GM12875 (cell line): ENCODE results near the gene LYRM9.

ENCODE experiments used
- H3K4me3 ChIP-seq: one replicate; pipeline ENCODE4 v1.5.1; 2011; ENCODE audit warnings: low read depth, low read length, control low read depth
- TF ChIP-seq, protein P1 (sequence below): IDR thresholded peaks from 2 replicates; pipeline ENCODE4 v1.5.1; 2011; ENCODE audit warnings: low read depth, mild to moderate bottlenecking, control low read depth, inconsistent platforms, low read length, moderate library complexity, borderline replicate concordance; ENCODE audit not compliant: insufficient read depth

Gene LYRM9

DNA sequence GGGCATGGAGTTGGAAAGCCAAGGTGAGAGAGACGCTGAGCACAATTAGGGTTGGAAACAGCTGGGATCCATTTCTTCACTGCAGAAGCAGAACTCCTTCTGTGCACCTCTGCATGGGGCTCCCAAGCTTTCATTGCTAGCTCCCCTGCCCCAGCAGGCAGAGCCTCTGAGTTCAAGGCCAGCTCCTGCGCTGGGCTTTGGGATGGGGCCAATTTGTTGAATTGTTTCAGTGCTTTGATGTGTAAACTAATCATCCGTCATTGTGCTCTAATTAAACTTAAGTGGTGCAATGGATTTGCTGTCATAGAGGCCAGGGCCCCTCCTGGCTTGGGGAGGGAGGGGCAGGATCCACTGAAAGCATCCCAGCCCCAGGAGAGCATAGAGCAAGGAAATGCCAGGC lies 13.5 kb upstream of the LYRM9 start:
- TF ChIP-seq, protein P1, sequence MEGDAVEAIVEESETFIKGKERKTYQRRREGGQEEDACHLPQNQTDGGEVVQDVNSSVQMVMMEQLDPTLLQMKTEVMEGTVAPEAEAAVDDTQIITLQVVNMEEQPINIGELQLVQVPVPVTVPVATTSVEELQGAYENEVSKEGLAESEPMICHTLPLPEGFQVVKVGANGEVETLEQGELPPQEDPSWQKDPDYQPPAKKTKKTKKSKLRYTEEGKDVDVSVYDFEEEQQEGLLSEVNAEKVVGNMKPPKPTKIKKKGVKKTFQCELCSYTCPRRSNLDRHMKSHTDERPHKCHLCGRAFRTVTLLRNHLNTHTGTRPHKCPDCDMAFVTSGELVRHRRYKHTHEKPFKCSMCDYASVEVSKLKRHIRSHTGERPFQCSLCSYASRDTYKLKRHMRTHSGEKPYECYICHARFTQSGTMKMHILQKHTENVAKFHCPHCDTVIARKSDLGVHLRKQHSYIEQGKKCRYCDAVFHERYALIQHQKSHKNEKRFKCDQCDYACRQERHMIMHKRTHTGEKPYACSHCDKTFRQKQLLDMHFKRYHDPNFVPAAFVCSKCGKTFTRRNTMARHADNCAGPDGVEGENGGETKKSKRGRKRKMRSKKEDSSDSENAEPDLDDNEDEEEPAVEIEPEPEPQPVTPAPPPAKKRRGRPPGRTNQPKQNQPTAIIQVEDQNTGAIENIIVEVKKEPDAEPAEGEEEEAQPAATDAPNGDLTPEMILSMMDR: no peak
- H3K4me3 ChIP-seq: no peak overlapping the region

DNA sequence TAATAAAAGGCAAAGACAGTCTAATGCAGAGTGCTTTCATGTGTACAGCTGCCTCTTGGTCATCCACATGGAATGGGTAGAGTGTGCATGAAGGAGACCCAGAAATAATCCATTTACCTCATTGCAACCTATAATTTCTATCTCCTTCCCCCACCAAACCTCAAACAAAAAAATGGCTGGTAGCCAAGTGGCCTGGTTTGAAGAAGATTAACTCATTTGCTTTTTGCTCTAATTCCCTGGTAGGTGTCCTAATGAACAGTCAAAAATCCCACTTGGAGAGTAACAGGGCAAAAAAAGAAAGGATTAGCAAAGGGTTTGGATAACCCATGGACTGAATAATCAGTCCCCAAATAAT lies 13.0 kb upstream of the LYRM9 start:
- H3K4me3 ChIP-seq: no peak overlapping the region
- TF ChIP-seq, protein P1: no peak

- TF ChIP-seq, protein P1: no peak
- H3K4me3 ChIP-seq: no peak overlapping the region
Measured at GRCh38 chr17:27905447-27906225, 12.5 kb upstream of the LYRM9 start.

GRCh38 chr17:27904534-27905446 lies 11.6 kb upstream of the LYRM9 start:
- TF ChIP-seq, protein P1: no peak
- H3K4me3 ChIP-seq: no peak overlapping the region

DNA sequence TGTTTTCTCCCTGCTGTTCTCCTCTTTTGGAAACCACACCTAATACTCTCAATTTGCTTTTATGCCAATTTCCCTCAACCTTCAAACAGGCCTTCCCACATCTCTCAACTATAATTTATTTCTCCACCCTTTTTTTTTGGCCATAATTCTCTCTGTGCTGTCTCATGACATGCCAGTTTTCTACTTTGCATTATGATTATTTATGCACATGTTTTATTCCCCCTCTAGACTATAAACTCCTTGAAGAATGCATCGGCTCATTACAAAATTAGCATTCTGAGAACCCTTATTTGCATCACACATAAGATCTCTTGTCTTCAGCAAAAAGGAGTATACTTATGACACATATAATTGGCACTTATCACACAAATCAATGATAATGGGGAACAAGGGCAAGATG lies 10.9 kb upstream of the LYRM9 start:
- no peak overlapping the region for H3K4me3 ChIP-seq
- TF ChIP-seq, protein P1: no peak

- TF ChIP-seq, protein P1: no peak
- H3K4me3 ChIP-seq: no peak overlapping the region
Measured at GRCh38 chr17:27899525-27899924, 6.4 kb upstream of the LYRM9 start.
